GM12874 (cell line): ENCODE measurements around the gene VCL.

Source experiments
- TF ChIP-seq, protein P1 (sequence below): IDR thresholded peaks from 2 replicates; pipeline ENCODE4 v1.5.1; 2011; ENCODE audit warnings: low read depth, mild to moderate bottlenecking, control low read depth, low read length, moderate library complexity; ENCODE audit not compliant: insufficient read depth

The VCL gene

GRCh38 chr10:74097776-74098175, 99.9 kb downstream of the VCL start:
- TF ChIP-seq, protein P1, sequence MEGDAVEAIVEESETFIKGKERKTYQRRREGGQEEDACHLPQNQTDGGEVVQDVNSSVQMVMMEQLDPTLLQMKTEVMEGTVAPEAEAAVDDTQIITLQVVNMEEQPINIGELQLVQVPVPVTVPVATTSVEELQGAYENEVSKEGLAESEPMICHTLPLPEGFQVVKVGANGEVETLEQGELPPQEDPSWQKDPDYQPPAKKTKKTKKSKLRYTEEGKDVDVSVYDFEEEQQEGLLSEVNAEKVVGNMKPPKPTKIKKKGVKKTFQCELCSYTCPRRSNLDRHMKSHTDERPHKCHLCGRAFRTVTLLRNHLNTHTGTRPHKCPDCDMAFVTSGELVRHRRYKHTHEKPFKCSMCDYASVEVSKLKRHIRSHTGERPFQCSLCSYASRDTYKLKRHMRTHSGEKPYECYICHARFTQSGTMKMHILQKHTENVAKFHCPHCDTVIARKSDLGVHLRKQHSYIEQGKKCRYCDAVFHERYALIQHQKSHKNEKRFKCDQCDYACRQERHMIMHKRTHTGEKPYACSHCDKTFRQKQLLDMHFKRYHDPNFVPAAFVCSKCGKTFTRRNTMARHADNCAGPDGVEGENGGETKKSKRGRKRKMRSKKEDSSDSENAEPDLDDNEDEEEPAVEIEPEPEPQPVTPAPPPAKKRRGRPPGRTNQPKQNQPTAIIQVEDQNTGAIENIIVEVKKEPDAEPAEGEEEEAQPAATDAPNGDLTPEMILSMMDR: no peak

GRCh38 chr10:74099420-74099819, 101.5 kb downstream of the VCL start:
- TF ChIP-seq, protein P1: no peak

- TF ChIP-seq, protein P1: no peak
Measured at GRCh38 chr10:74099836-74100235, 101.9 kb downstream of the VCL start.

GRCh38 chr10:74103560-74104258, 105.8 kb downstream of the VCL start:
- TF ChIP-seq, protein P1: peak; percentile 50

GRCh38 chr10:74104480-74104879, 106.6 kb downstream of the VCL start:
- TF ChIP-seq, protein P1: no peak

- TF ChIP-seq, protein P1: no peak
Measured at GRCh38 chr10:74104996-74105395, 107.1 kb downstream of the VCL start.

- TF ChIP-seq, protein P1: no peak
Measured at GRCh38 chr10:74107391-74107790, 109.5 kb downstream of the VCL start.
